ENCODE measurements around the gene UTS2R. TPM values are rescaled to one million over a fixed set of nuclear protein-coding genes. Genes with fewer than 3 reads are reported as not detected.

UTS2R gene
- total RNA-seq, 2 donors from 2014 or later = not detected

- peak in 1 of 4 donors; percentile 21 for DNase-seq
- Histone ChIP-seq H3K36me3 (replicated peaks in 1 of 2; ENCODE audit: insufficient read depth in 1 of 2, low read depth in 2 of 2) (no peaks in the 10 kb centered on the region), H3K4me3 (no peak overlapping the region), H3K9me3 (no peaks in the 10 kb centered on the region), H3K4me1 (peaks cover 32% of the 10 kb centered on the region), H3K27ac (no peak overlapping the region), H3K27me3 (no peaks in the 10 kb centered on the region)
- WGBS, 2 donors = 46 to 76% methylated on average over 8 to 28 of the region's 28 CpGs
- intact Hi-C loops (cut with DNase I) = no loop called here
- TF ChIP-seq POLR2A (IDR thresholded peaks at IDR 0.05) = no peak
- no peak for TF ChIP-seq CTCF (IDR thresholded peaks at IDR 0.05)
- ATAC-seq = no peak
These were observed 43.2 kb upstream of the UTS2R start for GRCh38 chr17:82328141-82328993.

- DNase-seq (no peak), ATAC-seq (no peak)
- peaks cover 38% of the 10 kb centered on the region for H3K4me1 ChIP-seq
- intact Hi-C loops (cut with DNase I) = no loop called here
- no peak overlapping the region for H3K4me3 ChIP-seq
- H3K27ac ChIP-seq = no peak overlapping the region
- H3K36me3 ChIP-seq (replicated peaks in 1 of 2; ENCODE audit: insufficient read depth in 1 of 2, low read depth in 2 of 2) = no peaks in the 10 kb centered on the region
- WGBS, 2 donors = 82% methylated on average over 14 of the region's 15 CpGs; no CpG with 5 or more reads in 1 of the 2 donors
- TF ChIP-seq POLR2A (IDR thresholded peaks at IDR 0.05) = no peak
- no peak for TF ChIP-seq CTCF (IDR thresholded peaks at IDR 0.05)
- no peaks in the 10 kb centered on the region for H3K27me3 ChIP-seq
- no peaks in the 10 kb centered on the region for H3K9me3 ChIP-seq
These were observed 42.5 kb upstream of the UTS2R start for GRCh38 chr17:82328994-82329507.

GRCh38 chr17:82329683-82330321, 41.8 kb upstream of the UTS2R start:
- intact Hi-C loops (cut with DNase I) = no loop called here
- ATAC-seq = no peak
- Histone ChIP-seq H3K27ac (no peak overlapping the region), H3K9me3 (no peaks in the 10 kb centered on the region), H3K4me3 (no peak overlapping the region), H3K27me3 (no peaks in the 10 kb centered on the region), H3K36me3 (replicated peaks in 1 of 2; ENCODE audit: insufficient read depth in 1 of 2, low read depth in 2 of 2) (no peaks in the 10 kb centered on the region), H3K4me1 (peaks cover 46% of the 10 kb centered on the region)
- 81 to 97% methylated on average over 6 to 19 of the region's 19 CpGs for WGBS, 2 donors
- TF ChIP-seq CTCF (IDR thresholded peaks at IDR 0.05) (no peak), POLR2A (IDR thresholded peaks at IDR 0.05) (no peak)
- no peak for DNase-seq

- Histone ChIP-seq H3K4me1 (peaks cover 53% of the 10 kb centered on the region), H3K4me3 (no peak overlapping the region), H3K9me3 (no peaks in the 10 kb centered on the region), H3K27ac (no peak overlapping the region), H3K36me3 (replicated peaks in 1 of 2; ENCODE audit: insufficient read depth in 1 of 2, low read depth in 2 of 2) (no peaks in the 10 kb centered on the region), H3K27me3 (no peaks in the 10 kb centered on the region)
- TF ChIP-seq CTCF (IDR thresholded peaks at IDR 0.05) = no peak
- no peak for TF ChIP-seq POLR2A (IDR thresholded peaks at IDR 0.05)
- WGBS, 2 donors = 59 to 82% methylated on average over 9 to 28 of the region's 28 CpGs
- ATAC-seq (no peak), DNase-seq (peak in 1 of 4 donors; percentile 39)
- intact Hi-C loops (cut with DNase I) = no loop called here
These were observed 41.0 kb upstream of the UTS2R start for GRCh38 chr17:82330322-82331239.

Data from body of pancreas (tissue), 4 donors.